ENCODE measurements around the gene CFDP1.
"Not testable (repeated sequence)": the region's sequence is repeated elsewhere in the genome, so short reads cannot be mapped to it uniquely, and the experiment has no call there.

Gene CFDP1

GRCh38 chr16:75271441-75272096 lies 161.7 kb downstream of the CFDP1 start:
- DNase-seq (no peak), ATAC-seq (ENCODE audit: insufficient read depth, low read depth) (no peak)
- TF ChIP-seq EZH2 (IDR thresholded peaks at IDR 0.05; ENCODE audit: borderline replicate concordance, low read depth, low read length, severe bottlenecking) (no peak), CTCF (IDR thresholded peaks at IDR 0.05; ENCODE audit: borderline replicate concordance, extremely low read depth, low read length, poor library complexity, severe bottlenecking) (no peak)
- Histone ChIP-seq H3K4me1 (ENCODE audit: insufficient read depth, low read length) (no peaks in the 10 kb centered on the region), H3K36me3 (ENCODE audit: insufficient read depth, low read length) (no peaks in the 10 kb centered on the region), H3K79me2 (ENCODE audit: insufficient read depth, low read length) (no peaks in the 10 kb centered on the region), H3K27ac (ENCODE audit: low read length) (no peak overlapping the region), H2AFZ (ENCODE audit: low read depth, low read length) (no peak overlapping the region), H3K4me2 (ENCODE audit: insufficient read depth, low read length) (no peak overlapping the region), H3K27me3 (ENCODE audit: insufficient read depth, low read length, poor library complexity) (peaks cover 3% of the 10 kb centered on the region), H3K9ac (ENCODE audit: low read depth, low read length) (no peak overlapping the region), H4K20me1 (ENCODE audit: insufficient read depth, low read length) (peaks cover 4% of the 10 kb centered on the region; the same call in 1 of the 2 replicates), H3K4me3 (ENCODE audit: low read depth in 1 of 2, low read length in 2 of 2) (no peak overlapping the region), H3K9me3 (ENCODE audit: insufficient read depth, low read length, severe bottlenecking) (no peaks in the 10 kb centered on the region)

GRCh38 chr16:75269358-75269757 lies 163.9 kb downstream of the CFDP1 start:
- H3K4me3 ChIP-seq (ENCODE audit: low read depth in 1 of 2, low read length in 2 of 2); H3K79me2 ChIP-seq (ENCODE audit: insufficient read depth, low read length); H3K27me3 ChIP-seq (ENCODE audit: insufficient read depth, low read length, poor library complexity); H3K9me3 ChIP-seq (ENCODE audit: insufficient read depth, low read length, severe bottlenecking); DNase-seq; H3K4me2 ChIP-seq (ENCODE audit: insufficient read depth, low read length); H3K27ac ChIP-seq (ENCODE audit: low read length); H3K36me3 ChIP-seq (ENCODE audit: insufficient read depth, low read length); ATAC-seq (ENCODE audit: insufficient read depth, low read depth); H2AFZ ChIP-seq (ENCODE audit: low read depth, low read length); H3K9ac ChIP-seq (ENCODE audit: low read depth, low read length); H3K4me1 ChIP-seq (ENCODE audit: insufficient read depth, low read length): not testable (repeated sequence)
- peaks cover 12% of the 10 kb centered on the region; the same call in 1 of the 2 replicates for H4K20me1 ChIP-seq (ENCODE audit: insufficient read depth, low read length)

- Histone ChIP-seq H3K27ac (ENCODE audit: low read length) (no peak overlapping the region), H2AFZ (ENCODE audit: low read depth, low read length) (no peak overlapping the region)
- TF ChIP-seq EZH2 (IDR thresholded peaks at IDR 0.05; ENCODE audit: borderline replicate concordance, low read depth, low read length, severe bottlenecking) (no peak), CTCF (IDR thresholded peaks at IDR 0.05; ENCODE audit: borderline replicate concordance, extremely low read depth, low read length, poor library complexity, severe bottlenecking) (no peak)
Measured at GRCh38 chr16:75267631-75268264, 165.6 kb downstream of the CFDP1 start.

More at GRCh38 chr16:75267631-75268264, 165.6 kb downstream of the CFDP1 start:
- no peaks in the 10 kb centered on the region for H3K36me3 ChIP-seq (ENCODE audit: insufficient read depth, low read length)
- no peak overlapping the region for H3K4me2 ChIP-seq (ENCODE audit: insufficient read depth, low read length)
- no peaks in the 10 kb centered on the region for H3K79me2 ChIP-seq (ENCODE audit: insufficient read depth, low read length)
- H3K9me3 ChIP-seq (ENCODE audit: insufficient read depth, low read length, severe bottlenecking), result no peaks in the 10 kb centered on the region
- DNase-seq (no peak), ATAC-seq (ENCODE audit: insufficient read depth, low read depth) (no peak)
- H3K27me3 ChIP-seq (ENCODE audit: insufficient read depth, low read length, poor library complexity), result peaks cover 3% of the 10 kb centered on the region
- no peaks in the 10 kb centered on the region for H3K4me1 ChIP-seq (ENCODE audit: insufficient read depth, low read length)
- no peak overlapping the region for H3K9ac ChIP-seq (ENCODE audit: low read depth, low read length)
- H3K4me3 ChIP-seq (ENCODE audit: low read depth in 1 of 2, low read length in 2 of 2), result no peak overlapping the region
- H4K20me1 ChIP-seq (ENCODE audit: insufficient read depth, low read length), result peaks cover 25% of the 10 kb centered on the region; the same call in 1 of the 2 replicates
